Measurements from ENCODE around the gene FIGNL2.
"Not testable (repeated sequence)": the region's sequence is repeated elsewhere in the genome, so short reads cannot be mapped to it uniquely, and the experiment has no call there.

Gene FIGNL2

GRCh38 chr12:51839310-51839947 is 9.1 kb downstream of the FIGNL2 start:
- no peak overlapping the region for H3K4me3 ChIP-seq (ENCODE audit: low read depth in 1 of 2, low read length in 2 of 2)
- no peaks in the 10 kb centered on the region for H3K36me3 ChIP-seq (ENCODE audit: control insufficient read depth in 1 of 2, insufficient read depth in 2 of 2, low read length in 2 of 2)
- peaks cover 3% of the 10 kb centered on the region for H3K27me3 ChIP-seq (ENCODE audit: low read depth, low read length)
- no peaks in the 10 kb centered on the region for H3K4me1 ChIP-seq (ENCODE audit: control insufficient read depth in 1 of 2, insufficient read depth in 2 of 2, low read length in 2 of 2)
- no peaks in the 10 kb centered on the region for H3K9me3 ChIP-seq (ENCODE audit: control insufficient read depth in 1 of 2, low read length in 2 of 2)
- H3K27ac ChIP-seq (ENCODE audit: low read length), result no peak overlapping the region

DNA sequence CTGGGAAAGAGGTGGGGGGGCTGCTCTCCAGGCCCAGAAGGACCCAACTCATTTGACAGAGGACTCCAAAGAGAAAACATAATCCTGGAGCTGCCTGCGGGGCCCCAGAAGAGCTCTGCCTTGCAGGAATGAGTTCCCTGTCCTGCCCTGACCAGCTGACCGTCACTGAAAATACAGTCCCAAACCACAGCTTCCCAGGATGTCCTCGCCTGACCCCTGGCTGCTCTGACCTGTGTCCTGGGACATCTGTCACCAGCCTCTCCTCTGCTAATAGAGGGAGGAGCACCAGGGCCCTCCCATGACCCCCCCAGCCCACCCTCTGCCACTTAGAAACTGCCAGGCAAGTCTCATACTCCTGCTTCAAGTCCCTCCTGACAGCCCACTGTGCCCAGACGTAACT is 9.8 kb downstream of the FIGNL2 start:
- Histone ChIP-seq H3K4me3 (ENCODE audit: low read depth in 1 of 2, low read length in 2 of 2) (no peak overlapping the region), H3K4me1 (ENCODE audit: control insufficient read depth in 1 of 2, insufficient read depth in 2 of 2, low read length in 2 of 2) (no peaks in the 10 kb centered on the region), H3K27me3 (ENCODE audit: low read depth, low read length) (peaks cover 3% of the 10 kb centered on the region), H3K27ac (ENCODE audit: low read length) (no peak overlapping the region), H3K9me3 (ENCODE audit: control insufficient read depth in 1 of 2, low read length in 2 of 2) (no peaks in the 10 kb centered on the region), H3K36me3 (ENCODE audit: control insufficient read depth in 1 of 2, insufficient read depth in 2 of 2, low read length in 2 of 2) (no peaks in the 10 kb centered on the region)

- no peak overlapping the region for H3K27ac ChIP-seq (ENCODE audit: low read length)
- no peak overlapping the region for H3K4me3 ChIP-seq (ENCODE audit: low read depth in 1 of 2, low read length in 2 of 2)
- H3K9me3 ChIP-seq (ENCODE audit: control insufficient read depth in 1 of 2, low read length in 2 of 2), result no peaks in the 10 kb centered on the region
- no peaks in the 10 kb centered on the region for H3K36me3 ChIP-seq (ENCODE audit: control insufficient read depth in 1 of 2, insufficient read depth in 2 of 2, low read length in 2 of 2)
- H3K27me3 ChIP-seq (ENCODE audit: low read depth, low read length), result peaks cover 3% of the 10 kb centered on the region
- H3K4me1 ChIP-seq (ENCODE audit: control insufficient read depth in 1 of 2, insufficient read depth in 2 of 2, low read length in 2 of 2), result no peaks in the 10 kb centered on the region
These were observed 10.5 kb downstream of the FIGNL2 start for GRCh38 chr12:51838036-51838435.

DNA sequence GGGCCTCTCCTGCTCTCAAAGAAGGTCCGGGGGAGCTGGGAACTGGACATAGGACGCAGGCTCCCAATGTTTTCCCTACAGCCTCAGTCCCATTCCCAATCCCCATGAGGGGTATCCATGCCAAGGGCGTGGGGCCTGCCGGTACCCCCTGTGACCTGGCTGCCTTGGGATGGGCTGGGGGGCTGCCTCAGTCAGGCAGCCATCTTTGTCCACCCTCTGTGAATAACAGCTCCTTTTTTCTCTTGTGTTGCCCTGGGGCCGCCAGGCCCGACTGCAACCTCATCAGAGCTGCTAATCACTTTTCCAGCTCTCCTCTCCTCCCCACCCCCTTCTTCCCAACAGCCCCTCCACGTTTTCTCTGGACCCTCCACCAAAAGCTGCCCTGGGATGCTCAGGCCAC is 11.2 kb downstream of the FIGNL2 start:
- no peak overlapping the region for H3K27ac ChIP-seq (ENCODE audit: low read length)
- no peak overlapping the region for H3K4me3 ChIP-seq (ENCODE audit: low read depth in 1 of 2, low read length in 2 of 2)
- H3K4me1 ChIP-seq (ENCODE audit: control insufficient read depth in 1 of 2, insufficient read depth in 2 of 2, low read length in 2 of 2), result no peaks in the 10 kb centered on the region
- no peaks in the 10 kb centered on the region for H3K36me3 ChIP-seq (ENCODE audit: control insufficient read depth in 1 of 2, insufficient read depth in 2 of 2, low read length in 2 of 2)
- no peaks in the 10 kb centered on the region for H3K9me3 ChIP-seq (ENCODE audit: control insufficient read depth in 1 of 2, low read length in 2 of 2)
- H3K27me3 ChIP-seq (ENCODE audit: low read depth, low read length), result peaks cover 3% of the 10 kb centered on the region

DNA sequence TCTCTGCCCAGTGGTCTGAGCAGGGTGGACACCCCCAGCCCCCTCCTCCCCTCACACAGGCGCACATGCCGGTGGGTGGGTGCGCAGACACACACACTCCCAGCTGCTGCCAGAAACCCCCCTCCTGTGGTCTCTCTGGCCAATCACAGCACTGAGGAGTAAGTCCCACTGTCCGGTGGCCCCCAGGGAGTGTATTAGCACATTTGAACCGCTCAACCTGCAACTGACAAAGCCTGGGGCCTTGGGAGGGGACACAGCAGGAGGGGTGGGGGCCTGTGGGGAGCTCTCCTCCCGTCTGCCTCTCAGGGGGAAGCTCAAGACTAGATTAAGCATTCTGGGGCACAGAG is 11.7 kb downstream of the FIGNL2 start:
- Histone ChIP-seq H3K9me3 (ENCODE audit: control insufficient read depth in 1 of 2, low read length in 2 of 2) (no peaks in the 10 kb centered on the region), H3K4me1 (ENCODE audit: control insufficient read depth in 1 of 2, insufficient read depth in 2 of 2, low read length in 2 of 2) (no peaks in the 10 kb centered on the region), H3K4me3 (ENCODE audit: low read depth in 1 of 2, low read length in 2 of 2) (no peak overlapping the region), H3K27ac (ENCODE audit: low read length) (no peak overlapping the region), H3K36me3 (ENCODE audit: control insufficient read depth in 1 of 2, insufficient read depth in 2 of 2, low read length in 2 of 2) (no peaks in the 10 kb centered on the region), H3K27me3 (ENCODE audit: low read depth, low read length) (peaks cover 3% of the 10 kb centered on the region)

DNA sequence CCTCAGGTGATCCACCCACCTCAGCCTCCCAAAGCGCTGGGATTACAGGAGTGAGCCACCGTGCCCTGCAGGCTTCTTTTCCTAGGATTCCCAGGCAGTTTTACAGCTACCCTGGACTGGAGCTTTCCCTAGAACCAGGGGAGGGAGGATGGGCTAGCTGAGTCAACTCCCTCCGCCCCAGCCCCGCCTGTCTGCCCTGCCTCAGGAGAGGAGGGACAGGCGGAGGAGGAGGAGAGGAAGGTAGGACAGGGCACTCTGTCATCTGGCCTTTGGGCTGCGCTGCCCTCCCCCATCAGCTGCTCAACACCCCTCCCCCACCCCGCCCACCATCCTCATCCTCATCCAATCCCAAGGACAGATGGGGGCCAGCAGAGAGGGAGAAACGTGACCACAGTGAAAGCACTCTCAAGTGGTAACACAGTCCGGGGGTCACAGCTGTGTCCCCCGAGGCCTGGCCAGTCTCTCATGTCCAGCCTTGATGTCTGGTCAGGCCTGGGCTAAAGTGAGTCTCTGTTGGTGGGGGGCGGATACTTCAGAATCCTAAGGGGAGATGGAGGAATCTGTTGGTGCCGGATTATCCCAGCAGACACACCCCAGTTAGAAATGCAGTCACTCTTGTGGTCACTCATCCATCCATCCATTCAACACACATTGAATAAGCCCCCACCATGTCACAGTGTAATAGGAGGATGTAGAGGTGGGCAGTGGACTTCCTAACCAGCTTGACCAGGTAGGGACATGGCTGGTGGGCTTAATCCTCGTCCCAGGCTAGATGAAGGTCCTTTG is 12.3 kb downstream of the FIGNL2 start:
- Histone ChIP-seq H3K36me3 (ENCODE audit: control insufficient read depth in 1 of 2, insufficient read depth in 2 of 2, low read length in 2 of 2) (no peaks in the 10 kb centered on the region), H3K4me3 (ENCODE audit: low read depth in 1 of 2, low read length in 2 of 2) (no peak overlapping the region), H3K9me3 (ENCODE audit: control insufficient read depth in 1 of 2, low read length in 2 of 2) (no peaks in the 10 kb centered on the region), H3K27ac (ENCODE audit: low read length) (no peak overlapping the region), H3K4me1 (ENCODE audit: control insufficient read depth in 1 of 2, insufficient read depth in 2 of 2, low read length in 2 of 2) (no peaks in the 10 kb centered on the region), H3K27me3 (ENCODE audit: low read depth, low read length) (peaks cover 1% of the 10 kb centered on the region)

DNA sequence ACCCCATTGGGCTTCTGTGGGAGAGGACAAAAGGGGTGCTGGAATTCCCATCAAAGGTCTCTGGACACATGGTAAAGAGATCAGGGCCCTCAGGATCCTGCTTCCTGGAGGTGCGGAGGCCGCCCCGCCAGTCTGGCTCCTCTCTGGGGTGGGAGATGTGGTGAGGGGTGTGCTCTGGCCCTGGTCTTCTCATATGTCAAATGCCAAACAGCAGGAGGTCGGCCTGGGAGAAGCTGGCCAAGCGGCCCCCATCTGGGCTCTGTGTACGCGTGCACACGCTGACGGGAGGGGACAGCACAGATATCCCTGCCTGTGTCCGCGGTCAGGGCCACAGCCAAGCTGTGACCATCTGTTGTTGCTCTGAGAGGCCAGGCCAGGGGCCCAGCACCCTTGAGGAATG is 14.1 kb downstream of the FIGNL2 start:
- Histone ChIP-seq H3K4me1 (ENCODE audit: control insufficient read depth in 1 of 2, insufficient read depth in 2 of 2, low read length in 2 of 2) (no peaks in the 10 kb centered on the region), H3K36me3 (ENCODE audit: control insufficient read depth in 1 of 2, insufficient read depth in 2 of 2, low read length in 2 of 2) (no peaks in the 10 kb centered on the region), H3K27ac (ENCODE audit: low read length) (no peak overlapping the region), H3K4me3 (ENCODE audit: low read depth in 1 of 2, low read length in 2 of 2) (no peak overlapping the region), H3K27me3 (ENCODE audit: low read depth, low read length) (no peaks in the 10 kb centered on the region), H3K9me3 (ENCODE audit: control insufficient read depth in 1 of 2, low read length in 2 of 2) (no peaks in the 10 kb centered on the region)

- H3K27ac ChIP-seq (ENCODE audit: low read length), result no peak overlapping the region
- no peak overlapping the region for H3K4me3 ChIP-seq (ENCODE audit: low read depth in 1 of 2, low read length in 2 of 2)
- H3K9me3 ChIP-seq (ENCODE audit: control insufficient read depth in 1 of 2, low read length in 2 of 2), result no peaks in the 10 kb centered on the region
- no peaks in the 10 kb centered on the region for H3K36me3 ChIP-seq (ENCODE audit: control insufficient read depth in 1 of 2, insufficient read depth in 2 of 2, low read length in 2 of 2)
- no peaks in the 10 kb centered on the region for H3K27me3 ChIP-seq (ENCODE audit: low read depth, low read length)
- no peaks in the 10 kb centered on the region for H3K4me1 ChIP-seq (ENCODE audit: control insufficient read depth in 1 of 2, insufficient read depth in 2 of 2, low read length in 2 of 2)
These were observed 14.9 kb downstream of the FIGNL2 start for GRCh38 chr12:51833448-51834227.

DNA sequence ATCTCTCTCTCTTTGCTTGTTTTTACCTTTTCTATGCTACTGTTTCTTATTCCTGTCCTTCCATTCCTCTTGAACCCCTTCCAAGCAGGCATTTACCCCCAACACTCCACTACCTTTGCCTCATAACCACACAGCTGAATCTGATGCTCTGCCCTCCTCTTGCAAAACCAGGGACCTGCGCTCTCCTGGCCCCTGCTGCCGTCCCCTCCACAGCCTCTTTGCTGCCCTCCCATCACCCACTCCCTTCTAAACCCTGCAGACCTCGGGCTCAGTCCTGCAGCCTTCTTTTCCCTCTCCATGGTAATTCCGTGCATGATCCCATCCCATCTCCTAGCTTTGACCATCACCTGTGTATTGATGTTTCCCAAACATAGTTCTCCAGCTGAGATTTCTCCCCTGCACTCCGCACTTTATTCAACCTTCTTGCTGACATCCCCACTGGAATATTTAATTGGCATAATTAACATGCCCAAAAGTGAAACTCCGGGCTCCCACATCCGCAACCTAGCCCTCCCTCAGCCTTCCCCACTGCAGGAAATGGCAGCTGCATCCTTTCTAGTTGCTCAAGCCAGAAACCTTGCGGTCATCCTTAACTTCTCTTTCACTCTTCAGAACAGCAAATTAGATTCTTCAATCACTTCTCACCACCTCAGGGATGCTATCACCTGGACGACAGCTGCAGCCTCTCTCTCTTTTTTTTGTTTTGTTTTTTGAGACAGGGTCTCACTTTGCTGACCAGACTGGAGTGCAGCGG is 16.0 kb downstream of the FIGNL2 start:
- Histone ChIP-seq H3K27me3 (ENCODE audit: low read depth, low read length) (peaks cover 4% of the 10 kb centered on the region), H3K4me1 (ENCODE audit: control insufficient read depth in 1 of 2, insufficient read depth in 2 of 2, low read length in 2 of 2) (peaks cover 0 to 6% of the 10 kb centered on the region in 2 donors), H3K4me3 (ENCODE audit: low read depth in 1 of 2, low read length in 2 of 2) (no peak overlapping the region), H3K9me3 (ENCODE audit: control insufficient read depth in 1 of 2, low read length in 2 of 2) (no peaks in the 10 kb centered on the region), H3K27ac (ENCODE audit: low read length) (no peak overlapping the region), H3K36me3 (ENCODE audit: control insufficient read depth in 1 of 2, insufficient read depth in 2 of 2, low read length in 2 of 2) (no peaks in the 10 kb centered on the region)

DNA sequence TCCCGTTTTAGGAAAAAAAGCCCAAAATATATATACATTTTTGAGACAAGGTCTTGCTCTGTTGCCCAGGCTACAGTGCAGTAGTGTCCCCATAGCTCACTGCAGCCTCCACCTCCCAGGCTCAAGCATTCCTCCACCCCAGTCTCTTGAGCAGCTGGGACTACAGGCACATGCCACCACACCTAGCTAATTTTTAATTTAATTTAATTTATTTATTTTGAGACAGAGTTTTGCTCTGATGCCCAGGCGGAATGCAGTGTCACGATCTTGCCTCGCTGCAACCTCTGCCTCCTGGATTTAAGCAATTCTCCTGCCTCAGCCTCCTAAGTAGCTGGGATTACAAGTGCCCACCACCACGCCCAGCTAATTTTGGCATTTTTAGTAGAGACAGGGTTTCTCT is 16.7 kb downstream of the FIGNL2 start:
- H3K4me3 ChIP-seq (ENCODE audit: low read depth in 1 of 2, low read length in 2 of 2); H3K27ac ChIP-seq (ENCODE audit: low read length); H3K27me3 ChIP-seq (ENCODE audit: low read depth, low read length); H3K4me1 ChIP-seq (ENCODE audit: control insufficient read depth in 1 of 2, insufficient read depth in 2 of 2, low read length in 2 of 2); H3K36me3 ChIP-seq (ENCODE audit: control insufficient read depth in 1 of 2, insufficient read depth in 2 of 2, low read length in 2 of 2); H3K9me3 ChIP-seq (ENCODE audit: control insufficient read depth in 1 of 2, low read length in 2 of 2): not testable (repeated sequence)

DNA sequence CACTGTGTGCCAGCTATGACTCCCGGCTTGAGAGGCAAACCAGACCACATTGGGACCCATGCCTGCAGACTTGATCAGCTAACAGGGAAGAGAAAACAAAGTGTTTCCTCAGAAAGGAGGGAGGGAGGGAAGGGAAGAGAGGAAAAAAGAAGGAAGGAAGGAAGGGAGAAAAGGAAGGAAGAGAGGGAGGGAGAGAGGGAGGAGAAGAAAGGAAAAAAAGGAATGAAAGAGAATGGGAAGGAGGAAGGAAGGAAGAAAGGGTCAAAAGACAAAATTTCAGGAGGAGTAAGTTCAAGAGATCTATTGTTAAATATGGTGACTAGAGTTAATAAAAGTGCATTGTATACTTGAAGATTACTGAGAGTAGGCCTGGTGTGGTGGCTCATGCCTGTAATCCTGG is 18.9 kb downstream of the FIGNL2 start:
- Histone ChIP-seq H3K27me3 (ENCODE audit: low read depth, low read length) (peaks cover 4% of the 10 kb centered on the region), H3K9me3 (ENCODE audit: control insufficient read depth in 1 of 2, low read length in 2 of 2) (no peaks in the 10 kb centered on the region), H3K36me3 (ENCODE audit: control insufficient read depth in 1 of 2, insufficient read depth in 2 of 2, low read length in 2 of 2) (no peaks in the 10 kb centered on the region), H3K4me3 (ENCODE audit: low read depth in 1 of 2, low read length in 2 of 2) (no peak overlapping the region), H3K4me1 (ENCODE audit: control insufficient read depth in 1 of 2, insufficient read depth in 2 of 2, low read length in 2 of 2) (peaks cover 0 to 7% of the 10 kb centered on the region in 2 donors), H3K27ac (ENCODE audit: low read length) (no peak overlapping the region)

Measured in muscle layer of duodenum (tissue), 2 donors.